NB4 (cell line): ENCODE data around the gene OSBPL10.

ENCODE experiments used
- DNase-seq: peaks from one replicate; pipeline ENCODE4 v3.0.0; 2010; ENCODE audit warnings: low read depth
- H3K4me3 ChIP-seq: one replicate; pipeline ENCODE4 v1.5.1; 2011; ENCODE audit warnings: mild to moderate bottlenecking, low read depth, low read length, moderate library complexity
- MYC ChIP-seq: IDR thresholded peaks from 2 replicates; pipeline ENCODE4 v1.6.1; 2011; ENCODE audit warnings: low read depth, low read length
- POLR2A ChIP-seq: IDR thresholded peaks from 2 replicates; pipeline ENCODE4 v1.6.1; 2011; ENCODE audit warnings: mild to moderate bottlenecking; ENCODE audit not compliant: insufficient read length; ENCODE audit errors: extremely low read depth
- TF ChIP-seq, protein P1 (sequence below): IDR thresholded peaks from 2 replicates; pipeline ENCODE4 v1.6.1; 2011; ENCODE audit warnings: low read depth, low read length
- TF ChIP-seq, protein P2 (sequence below): IDR thresholded peaks from one replicate; pipeline ENCODE4 v1.5.1; 2012; ENCODE audit warnings: low read depth, low read length

OSBPL10 gene

DNA sequence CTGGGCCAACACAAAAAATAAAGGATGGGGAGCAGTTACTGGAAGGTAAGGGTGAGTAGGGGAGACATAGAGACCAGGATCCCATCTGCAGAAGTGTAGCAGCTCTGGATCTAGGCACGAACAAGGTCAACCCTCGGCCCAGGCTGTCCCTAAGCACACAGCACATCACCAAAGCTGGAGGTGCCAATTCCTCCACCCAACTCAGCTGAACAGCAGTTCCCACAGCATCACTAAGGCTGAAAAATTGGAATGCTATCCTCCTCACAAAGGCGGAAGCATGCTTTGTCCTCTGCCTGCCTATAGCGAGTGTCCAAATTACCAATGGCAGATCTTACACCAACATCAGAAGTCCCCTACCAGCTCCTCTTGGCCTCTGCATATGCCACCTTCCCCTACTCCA lies 33.9 kb downstream of the OSBPL10 start:
- no peak overlapping the region for H3K4me3 ChIP-seq
- no peak for DNase-seq
- no peak for TF ChIP-seq MYC
- no peak for TF ChIP-seq POLR2A
- TF ChIP-seq, protein P1, sequence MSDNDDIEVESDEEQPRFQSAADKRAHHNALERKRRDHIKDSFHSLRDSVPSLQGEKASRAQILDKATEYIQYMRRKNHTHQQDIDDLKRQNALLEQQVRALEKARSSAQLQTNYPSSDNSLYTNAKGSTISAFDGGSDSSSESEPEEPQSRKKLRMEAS = no peak

DNA sequence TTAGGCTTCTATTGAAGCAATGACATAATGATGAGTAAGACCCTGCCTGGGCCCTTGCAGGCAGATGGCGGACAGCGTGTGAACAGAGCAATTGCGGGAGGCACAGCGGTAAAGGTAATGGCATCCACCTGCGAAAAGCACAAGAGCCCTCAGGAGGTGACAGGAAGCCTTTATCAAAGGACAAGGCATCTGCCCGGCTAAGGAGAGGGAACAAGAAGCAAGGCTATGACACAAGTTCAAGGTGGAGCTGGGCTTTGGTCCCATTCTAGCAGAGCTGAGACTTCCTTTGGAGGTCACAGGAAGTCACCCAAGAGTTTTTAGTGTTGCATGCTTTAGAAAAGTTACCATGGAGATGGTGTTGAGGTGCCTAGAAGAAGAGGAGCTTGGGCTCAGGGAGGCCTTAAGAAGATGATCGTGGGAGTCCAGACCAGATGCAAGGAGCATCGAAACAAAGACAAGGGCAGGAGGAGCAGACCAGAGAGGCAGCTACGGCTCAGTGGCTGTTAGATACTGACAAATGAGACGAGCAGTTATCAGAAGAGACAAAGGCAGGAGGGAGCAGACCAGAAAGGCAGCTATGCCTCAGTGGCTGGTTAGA lies 34.5 kb downstream of the OSBPL10 start:
- TF ChIP-seq, protein P1 = no peak
- TF ChIP-seq, protein P2, sequence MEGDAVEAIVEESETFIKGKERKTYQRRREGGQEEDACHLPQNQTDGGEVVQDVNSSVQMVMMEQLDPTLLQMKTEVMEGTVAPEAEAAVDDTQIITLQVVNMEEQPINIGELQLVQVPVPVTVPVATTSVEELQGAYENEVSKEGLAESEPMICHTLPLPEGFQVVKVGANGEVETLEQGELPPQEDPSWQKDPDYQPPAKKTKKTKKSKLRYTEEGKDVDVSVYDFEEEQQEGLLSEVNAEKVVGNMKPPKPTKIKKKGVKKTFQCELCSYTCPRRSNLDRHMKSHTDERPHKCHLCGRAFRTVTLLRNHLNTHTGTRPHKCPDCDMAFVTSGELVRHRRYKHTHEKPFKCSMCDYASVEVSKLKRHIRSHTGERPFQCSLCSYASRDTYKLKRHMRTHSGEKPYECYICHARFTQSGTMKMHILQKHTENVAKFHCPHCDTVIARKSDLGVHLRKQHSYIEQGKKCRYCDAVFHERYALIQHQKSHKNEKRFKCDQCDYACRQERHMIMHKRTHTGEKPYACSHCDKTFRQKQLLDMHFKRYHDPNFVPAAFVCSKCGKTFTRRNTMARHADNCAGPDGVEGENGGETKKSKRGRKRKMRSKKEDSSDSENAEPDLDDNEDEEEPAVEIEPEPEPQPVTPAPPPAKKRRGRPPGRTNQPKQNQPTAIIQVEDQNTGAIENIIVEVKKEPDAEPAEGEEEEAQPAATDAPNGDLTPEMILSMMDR = no peak
- no peak for TF ChIP-seq MYC
- no peak for TF ChIP-seq POLR2A
- H3K4me3 ChIP-seq = no peak overlapping the region
- no peak for DNase-seq

DNA sequence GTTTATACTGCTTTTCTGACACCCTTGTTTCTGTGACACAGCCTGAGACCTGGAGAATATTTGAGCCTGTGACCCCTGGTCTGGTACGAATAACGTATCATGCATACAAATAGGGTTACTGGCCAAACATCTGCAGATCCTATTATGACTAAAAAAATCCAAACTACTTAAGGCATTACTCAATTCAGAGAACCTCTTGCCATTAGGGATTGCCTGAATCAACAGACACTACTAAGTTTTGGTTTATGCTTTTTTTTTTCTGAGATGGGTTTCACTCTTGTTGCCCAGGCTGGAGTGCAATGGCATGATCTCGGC lies 35.4 kb downstream of the OSBPL10 start:
- DNase-seq = no peak
- H3K4me3 ChIP-seq = no peak overlapping the region

DNA sequence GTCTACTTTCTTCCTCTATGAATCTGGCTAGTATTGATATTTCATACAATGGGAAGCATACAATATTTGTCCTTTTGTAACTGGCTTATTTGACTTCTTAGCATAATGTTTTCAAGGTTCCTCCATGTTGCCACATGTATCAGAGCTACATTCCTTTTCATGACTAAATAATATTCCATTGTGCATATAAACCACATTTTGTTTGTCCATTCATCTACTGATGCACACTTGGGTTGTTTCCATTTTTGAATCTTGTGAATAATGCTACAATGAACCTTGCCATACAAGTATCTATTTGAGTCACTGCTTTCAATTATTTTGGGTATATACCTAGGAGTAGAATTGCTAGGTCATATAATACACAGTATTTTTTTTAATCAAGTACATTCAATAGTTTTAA lies 38.0 kb downstream of the OSBPL10 start:
- H3K4me3 ChIP-seq = no peak overlapping the region
- DNase-seq = no peak
- TF ChIP-seq MYC (no peak), POLR2A (no peak)
- TF ChIP-seq, protein P2 = no peak
- TF ChIP-seq, protein P1 = no peak

More for the DNA sequence above, 35.4 kb downstream of the OSBPL10 start:
- no peak for TF ChIP-seq MYC
- TF ChIP-seq, protein P2 = no peak
- no peak for TF ChIP-seq POLR2A
- TF ChIP-seq, protein P1 = no peak

- DNase-seq = no peak
- TF ChIP-seq, protein P1 = no peak
- H3K4me3 ChIP-seq = no peak overlapping the region
Observed at GRCh38 chr3:31942446-31942845, 38.6 kb downstream of the OSBPL10 start.

GRCh38 chr3:31937225-31937624 lies 43.8 kb downstream of the OSBPL10 start:
- no peak overlapping the region for H3K4me3 ChIP-seq
- TF ChIP-seq, protein P2 = no peak
- no peak for TF ChIP-seq POLR2A
- TF ChIP-seq, protein P1 = no peak
- TF ChIP-seq MYC = no peak
- no peak for DNase-seq
